HG03354 (cell line): ENCODE measurements around the gene CEP78.
A peak's percentile ranks its signal among the peaks of the same experiment; 100 is the strongest.

Experiments used
- ATAC-seq: cut with Tn5 transposase; IDR thresholded peaks from one replicate; pipeline ENCODE4 v1.9.1; 2021; ENCODE audit warnings: mild to moderate bottlenecking; ENCODE audit not compliant: unreplicated experiment, poor library complexity, severe bottlenecking

CEP78 gene

DNA sequence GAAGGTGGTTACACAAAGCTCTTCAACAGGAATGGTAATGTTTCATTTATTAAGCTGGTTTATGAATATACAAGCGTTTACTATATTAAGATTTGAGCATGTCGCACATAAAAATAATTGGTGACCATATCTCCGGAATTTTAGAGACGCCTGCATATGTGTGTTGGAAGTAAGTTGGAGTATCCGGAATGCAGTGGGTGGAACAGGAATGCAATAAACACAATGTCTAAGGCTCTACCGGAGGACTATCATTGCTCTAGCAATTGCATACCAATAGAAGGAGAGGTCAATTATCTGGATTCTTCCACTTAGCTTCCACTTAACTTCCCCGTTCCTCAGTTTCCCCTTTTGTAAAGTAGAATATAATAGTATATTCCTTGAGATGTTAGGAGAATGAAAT lies 1.1 kb upstream of the CEP78 start:
- ATAC-seq, result no peak

DNA sequence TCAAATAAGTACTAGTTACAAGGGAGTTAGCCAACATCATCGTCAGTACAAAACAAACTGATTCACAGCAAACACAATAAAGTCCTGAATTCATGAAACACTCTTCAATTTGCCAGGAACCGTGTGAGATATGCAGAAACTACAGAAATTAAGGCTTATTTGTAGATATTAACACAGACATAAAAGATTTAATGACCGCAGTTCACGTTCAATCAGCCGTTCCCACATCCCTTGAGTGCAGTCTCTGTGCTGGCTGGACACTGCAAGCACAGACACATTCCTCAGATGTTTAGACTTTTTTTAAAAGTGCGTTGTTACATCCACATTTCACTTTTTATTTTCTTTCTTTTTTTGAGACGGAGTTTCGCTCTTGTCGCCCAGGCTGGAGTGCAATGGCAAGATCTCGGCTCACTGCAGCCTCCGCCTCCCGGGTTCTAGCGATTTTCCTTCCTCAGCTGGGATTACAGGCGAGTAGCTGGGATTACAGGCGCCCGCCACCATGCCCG lies 566 bp upstream of the CEP78 start:
- no peak for ATAC-seq

DNA sequence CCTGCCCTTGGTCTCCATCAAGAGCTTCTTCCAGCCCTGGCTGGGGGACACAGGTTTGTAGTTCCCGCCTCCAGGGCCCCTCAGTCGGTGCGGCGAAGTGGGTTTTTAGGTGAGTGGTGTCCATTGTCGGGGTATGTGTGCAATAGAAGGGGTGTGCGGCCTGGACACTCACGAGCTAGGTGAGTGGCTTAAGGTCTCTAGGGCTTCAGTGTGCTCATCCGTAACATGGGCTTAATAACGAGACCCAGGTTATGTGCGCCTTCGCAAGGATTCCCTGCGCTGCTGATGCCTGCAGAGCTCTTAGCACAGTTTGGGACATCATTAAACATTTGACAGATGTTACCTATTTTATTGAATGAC lies 656 bp downstream of the CEP78 start:
- peak; percentile 26 for ATAC-seq

DNA sequence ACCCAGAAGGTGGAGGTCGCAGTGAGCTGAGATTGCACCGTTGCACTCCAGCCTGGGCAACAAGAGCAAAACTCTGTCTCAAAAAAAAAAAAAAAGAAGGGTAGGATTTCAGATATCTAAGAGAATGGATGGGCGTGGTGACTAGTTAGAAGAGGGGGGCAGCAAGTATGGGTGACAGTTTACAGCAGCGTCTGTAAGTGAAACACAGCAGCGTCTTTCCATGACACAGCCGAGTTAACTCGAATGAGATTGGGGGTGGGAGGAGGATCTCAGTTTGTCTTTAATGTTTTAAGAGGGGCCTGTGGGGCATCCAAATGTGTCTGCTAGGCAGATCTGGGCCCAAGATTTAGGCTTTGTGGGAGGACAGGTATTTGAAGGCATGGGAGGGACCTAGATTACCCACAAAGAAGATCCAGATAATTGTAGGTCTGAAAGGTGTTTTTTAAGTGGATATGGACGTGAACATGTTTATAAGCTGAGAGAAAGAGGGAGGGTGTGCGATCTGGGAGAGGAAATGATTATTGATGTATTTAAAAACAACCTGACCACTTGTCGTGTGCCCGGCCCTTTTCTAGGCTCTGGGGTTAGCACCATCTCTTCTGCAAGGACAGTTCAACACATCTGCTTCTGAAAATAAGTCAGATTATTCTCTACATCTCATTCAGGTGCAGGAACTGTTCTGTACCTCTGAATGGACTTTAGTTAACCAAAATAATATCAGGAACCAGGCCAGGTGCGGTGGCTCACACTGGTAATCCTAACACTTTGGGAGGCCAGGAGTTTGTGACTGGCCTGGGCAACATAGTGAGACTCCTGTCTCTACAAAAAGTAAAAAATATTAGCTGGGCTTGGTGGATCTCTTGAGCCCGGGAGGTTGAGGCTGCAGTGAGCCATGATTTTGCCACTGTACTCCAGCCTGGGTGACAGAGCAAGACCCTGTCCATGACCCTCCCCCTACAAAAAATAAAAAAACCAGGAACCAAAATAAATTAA lies 2.5 kb downstream of the CEP78 start:
- no peak for ATAC-seq

DNA sequence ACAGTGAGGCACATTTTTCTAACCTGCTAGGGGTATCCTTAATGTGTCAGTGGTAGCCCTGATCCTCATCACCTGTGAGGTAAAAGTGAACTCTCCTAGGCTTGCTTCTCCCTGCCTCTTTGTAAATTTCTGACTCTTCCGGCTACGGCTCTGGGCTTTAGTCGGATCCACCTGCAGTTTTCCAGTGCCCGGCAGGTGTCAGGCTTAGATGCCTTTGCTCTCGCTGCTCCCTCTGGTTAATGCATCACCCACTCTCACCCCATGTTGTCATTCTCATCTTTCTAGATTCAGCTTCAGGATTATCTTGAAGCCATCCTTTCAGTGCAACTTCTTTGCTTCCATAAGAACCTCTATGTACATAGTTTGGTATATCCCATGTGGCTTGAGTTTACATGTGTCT lies 3.6 kb downstream of the CEP78 start:
- ATAC-seq, result no peak

DNA sequence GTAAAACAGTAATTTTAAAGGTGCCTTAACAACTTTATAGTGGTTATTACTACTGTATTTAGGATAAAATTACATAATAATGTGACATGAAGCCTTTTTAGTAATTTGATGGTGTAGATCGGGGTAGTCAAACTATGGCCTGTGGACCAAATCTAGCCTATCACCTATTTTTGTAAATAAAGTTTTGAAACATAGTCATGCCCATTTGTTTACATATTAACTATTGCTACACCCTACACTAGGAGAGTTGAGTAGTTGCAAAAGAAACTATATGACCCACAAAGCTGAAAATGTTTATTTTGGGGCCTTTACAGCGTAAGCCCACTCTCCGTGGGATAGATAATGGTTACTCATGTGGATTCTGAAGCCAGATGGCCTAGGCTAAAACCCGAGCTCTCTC lies 6.2 kb downstream of the CEP78 start:
- no peak for ATAC-seq

DNA sequence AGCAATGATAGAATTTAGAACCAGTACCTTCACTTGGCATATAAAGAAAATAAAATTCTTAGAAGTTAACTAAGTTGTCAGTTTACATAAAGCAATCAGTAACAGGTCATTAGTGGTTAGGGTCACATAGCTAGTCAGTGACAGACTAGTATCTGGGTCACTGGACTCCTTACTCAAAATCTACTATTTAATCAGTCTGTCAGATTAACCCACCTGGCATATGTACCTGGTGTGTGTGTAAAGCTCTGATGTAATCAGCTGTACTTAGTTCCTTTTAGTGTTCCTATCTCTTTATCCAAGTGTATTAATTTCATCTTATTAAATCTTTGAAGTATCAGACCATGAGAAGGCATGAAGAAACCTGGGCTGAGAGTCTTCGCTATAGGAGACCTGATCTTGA lies 7.3 kb downstream of the CEP78 start:
- no peak for ATAC-seq

DNA sequence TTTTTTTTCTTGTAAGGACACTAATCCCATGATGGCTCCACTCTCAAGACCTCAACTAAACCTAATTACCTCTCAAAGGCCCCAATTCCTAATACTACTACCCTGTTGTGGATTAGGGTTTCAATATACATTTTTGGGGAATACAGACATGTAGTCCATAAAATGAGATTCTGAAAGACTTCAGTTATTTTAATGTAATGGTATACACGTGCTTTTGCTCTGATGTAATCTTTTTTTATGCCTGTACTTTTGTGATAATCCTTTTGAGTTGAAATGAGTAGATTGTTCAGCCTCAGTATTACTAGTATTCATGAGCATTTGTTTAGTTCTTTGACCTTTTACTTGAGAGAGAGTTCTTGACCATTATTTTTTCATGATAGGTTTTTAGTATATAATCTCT lies 9.5 kb downstream of the CEP78 start:
- ATAC-seq, result no peak

DNA sequence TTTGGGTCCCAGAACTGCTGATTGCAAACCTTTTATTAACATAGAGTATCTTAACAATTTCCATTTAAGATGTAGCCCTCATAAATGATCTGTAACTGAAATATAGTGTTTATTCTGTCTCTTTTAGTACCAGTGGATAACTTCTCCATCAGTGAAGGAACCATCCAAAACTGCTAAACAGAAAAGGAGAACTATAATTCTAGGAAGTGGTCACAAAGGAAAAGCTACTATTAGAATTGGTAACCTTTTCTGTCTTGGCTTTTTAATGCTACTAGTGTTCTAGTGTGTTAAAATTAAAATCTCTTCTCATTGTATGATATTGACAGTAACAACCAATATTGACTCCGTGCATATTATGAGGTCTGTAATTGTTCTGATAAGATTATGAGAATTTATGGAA lies 12.8 kb downstream of the CEP78 start:
- no peak for ATAC-seq

DNA sequence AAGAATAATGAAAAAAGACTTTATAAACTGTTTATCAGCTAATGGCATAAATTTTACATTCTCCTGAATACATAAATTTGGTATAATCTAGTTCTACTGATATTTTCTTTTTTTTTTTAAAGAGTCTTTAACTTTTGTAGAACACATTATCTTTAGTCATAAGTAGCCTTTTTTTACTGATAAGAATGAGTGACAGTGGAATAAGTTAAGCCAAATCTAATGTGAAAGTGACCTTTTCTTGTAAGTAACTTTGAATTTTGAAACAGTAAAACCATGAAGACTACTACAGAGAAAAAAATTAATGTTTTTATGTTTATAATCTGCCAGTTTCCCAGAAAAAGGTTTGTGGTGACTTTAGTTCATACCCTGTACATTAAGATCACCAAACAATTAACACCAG lies 13.7 kb downstream of the CEP78 start:
- ATAC-seq, result no peak

DNA sequence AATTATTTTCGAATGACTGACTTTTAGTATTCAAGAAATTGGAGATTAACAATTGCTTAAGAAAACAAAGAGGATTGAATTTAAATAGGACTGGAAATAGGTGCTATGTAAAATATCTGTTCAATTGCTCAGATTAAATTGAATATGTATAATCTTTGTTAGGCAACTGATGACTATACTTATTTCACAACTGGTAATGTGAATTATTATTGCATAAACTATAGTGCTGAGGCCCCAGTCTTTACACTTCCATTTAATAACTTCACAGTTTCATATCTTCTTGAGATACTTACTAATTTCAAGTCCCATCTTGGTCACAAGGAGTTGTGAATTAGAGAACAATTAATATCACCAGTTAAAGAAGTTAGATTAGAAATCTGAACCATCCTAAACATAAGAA lies 16.7 kb downstream of the CEP78 start:
- no peak for ATAC-seq

DNA sequence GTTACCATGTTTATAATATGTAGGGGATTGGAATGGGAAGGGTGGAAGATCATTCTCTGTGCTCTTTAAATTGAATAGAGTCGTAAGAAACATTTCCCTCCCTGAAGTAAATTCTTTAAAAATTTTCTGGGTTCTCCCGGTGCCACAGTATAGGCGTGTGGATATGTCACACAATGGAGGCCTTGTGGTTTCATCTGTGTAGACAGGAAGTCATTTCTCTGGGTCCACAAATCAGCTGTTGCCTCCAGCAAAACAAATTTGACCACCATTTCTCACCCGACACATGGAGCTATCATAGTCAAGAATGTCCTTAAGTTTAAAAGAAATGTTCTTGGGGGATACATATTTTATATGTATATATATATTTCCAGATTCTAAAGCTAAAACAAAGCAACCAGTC lies 17.4 kb downstream of the CEP78 start:
- no peak for ATAC-seq

DNA sequence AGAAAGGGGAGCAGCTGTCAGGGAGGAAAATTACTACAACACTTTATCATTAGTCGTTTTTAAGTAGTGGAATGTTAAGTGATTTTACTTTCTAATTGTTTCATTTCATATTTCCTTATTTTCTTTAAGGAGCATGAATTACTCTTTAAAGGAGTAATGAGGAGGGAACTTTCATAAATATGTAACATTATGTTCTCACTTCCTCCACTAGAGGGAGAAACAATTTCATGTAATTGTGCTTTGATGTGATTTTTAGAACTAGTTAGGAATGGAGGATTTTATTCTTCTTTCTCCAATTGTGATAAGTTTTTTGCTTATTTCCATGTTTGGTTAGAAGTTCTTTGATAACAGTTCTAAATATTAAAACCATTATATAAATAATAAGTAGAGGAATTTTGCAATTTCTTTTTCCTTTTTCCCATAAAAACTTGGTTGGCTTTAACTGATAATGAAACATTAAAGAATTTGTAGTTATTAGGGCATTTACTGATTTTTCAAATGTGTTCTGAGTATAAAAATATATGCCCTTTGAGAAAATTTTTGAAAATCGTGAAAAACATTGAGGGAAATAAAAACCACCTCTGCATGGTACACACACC lies 25.6 kb downstream of the CEP78 start:
- ATAC-seq, result peak; percentile 72

DNA sequence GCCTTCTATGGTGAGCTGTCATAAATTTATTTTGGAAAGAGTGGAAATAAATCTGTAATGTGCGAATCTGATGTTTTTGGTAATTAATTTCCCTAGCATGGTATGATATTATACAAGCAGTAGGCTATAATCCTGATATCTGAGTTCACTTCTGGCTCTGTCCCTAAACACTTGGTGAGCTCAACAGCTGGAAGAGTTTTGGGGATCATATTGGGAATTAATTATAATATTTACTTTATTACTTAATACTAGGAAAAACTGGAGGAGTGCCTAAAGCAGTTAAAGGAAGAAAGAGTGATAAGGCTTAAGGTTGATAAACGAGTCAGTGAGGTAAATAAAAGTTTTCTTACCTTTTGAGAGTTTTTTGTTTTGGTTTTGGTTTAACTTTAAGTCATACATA lies 26.8 kb downstream of the CEP78 start:
- no peak for ATAC-seq

DNA sequence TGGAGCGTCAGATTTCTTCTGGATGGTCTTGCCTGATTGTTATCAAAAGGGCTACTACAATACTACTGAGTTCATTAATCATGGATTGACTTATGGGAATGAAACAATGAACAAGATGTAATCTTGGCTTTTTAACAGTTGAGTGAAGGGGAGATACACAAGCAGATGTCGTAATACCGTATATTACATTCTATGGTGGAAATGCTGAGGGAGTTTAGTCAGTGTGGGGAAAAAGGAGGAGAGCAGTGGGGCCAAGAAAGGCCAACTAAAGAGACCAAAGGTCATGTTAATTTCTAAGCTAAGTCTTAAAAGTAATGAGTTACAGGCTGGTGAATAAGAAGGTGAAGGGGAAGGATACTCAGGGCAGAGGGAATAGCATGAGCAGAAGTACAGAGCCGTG lies 32.0 kb downstream of the CEP78 start:
- no peak for ATAC-seq

DNA sequence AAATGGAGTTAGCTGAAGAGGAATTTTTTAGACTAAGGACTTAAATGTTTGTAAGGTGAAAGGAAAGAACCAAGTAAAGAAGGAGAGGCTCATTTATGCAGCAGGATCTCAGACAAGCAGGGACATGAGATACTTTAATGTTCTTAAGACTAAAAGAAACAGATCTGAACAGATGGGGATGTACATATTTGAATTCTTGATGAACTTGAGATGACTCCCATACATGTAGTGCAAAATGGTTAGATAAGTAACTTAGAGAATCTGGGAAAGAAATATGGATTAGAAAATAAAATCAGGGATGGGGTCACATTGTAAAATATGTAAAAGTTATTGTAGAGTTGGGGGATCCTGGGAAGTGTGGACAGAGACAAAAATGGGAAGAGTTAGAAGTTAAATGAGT lies 33.9 kb downstream of the CEP78 start:
- ATAC-seq, result no peak

DNA sequence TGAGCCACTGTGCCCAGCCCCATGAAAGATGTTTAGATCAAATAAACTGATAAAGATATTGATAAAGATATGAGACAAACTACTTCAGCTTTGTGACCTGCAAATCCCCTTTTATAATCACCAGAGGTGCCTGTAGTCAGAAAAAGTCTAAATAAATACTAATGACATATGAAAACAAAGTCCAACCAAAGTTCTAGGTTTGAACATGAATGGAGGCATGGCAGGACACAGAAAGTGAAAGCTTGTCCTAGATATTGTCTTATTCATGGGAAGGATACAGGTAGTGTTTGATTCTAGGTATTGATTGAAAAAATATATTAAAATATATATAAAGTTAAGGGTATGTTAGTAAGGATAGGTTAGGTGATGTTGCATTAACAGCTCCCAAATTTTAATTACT lies 36.4 kb downstream of the CEP78 start:
- no peak for ATAC-seq

DNA sequence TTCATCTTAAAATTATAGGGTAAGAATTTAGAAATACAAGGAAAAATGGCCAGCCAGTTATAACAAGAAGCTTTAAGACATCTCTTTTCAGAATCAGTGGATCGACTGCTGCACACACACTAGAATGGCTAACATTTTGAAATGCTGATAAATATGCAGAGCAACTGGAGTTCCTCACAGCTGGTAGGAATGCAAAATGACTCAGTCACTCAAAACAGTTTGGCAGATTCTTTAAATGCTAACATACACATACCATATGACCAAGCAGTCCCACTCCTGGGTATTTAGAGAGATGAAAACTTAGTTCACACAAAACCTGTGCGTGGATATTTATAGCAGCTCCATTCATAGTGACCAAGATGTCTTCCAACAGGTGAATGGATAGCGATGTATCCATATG lies 37.9 kb downstream of the CEP78 start:
- ATAC-seq, result no peak

DNA sequence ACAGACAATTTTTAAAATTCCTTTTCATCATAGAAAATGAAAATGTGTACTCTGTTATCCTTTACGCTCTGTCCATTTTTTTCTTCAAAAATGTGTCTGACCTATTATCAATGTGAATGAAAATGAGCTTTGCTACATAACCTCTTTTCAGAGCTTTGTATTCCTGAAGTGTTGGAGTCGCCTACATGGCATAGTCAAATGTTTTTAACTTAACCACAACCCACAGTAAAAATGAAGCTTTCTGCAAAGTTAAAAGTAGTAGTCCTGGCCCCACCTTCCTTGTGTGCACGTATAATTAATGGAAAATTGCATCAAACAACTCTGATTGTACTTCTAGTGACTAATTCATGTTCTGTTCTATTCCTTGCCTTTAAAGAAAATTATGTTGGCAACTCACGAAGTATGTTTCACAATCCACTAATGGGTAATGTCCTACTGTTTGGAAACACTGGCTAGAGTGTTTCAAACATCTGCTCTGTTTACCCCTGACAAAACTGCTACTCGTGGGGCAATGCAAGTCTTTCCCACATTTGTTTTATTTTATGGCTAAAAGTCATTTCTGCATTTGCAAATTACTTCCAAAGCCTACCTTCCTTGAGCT lies 42.4 kb downstream of the CEP78 start:
- ATAC-seq, result no peak

DNA sequence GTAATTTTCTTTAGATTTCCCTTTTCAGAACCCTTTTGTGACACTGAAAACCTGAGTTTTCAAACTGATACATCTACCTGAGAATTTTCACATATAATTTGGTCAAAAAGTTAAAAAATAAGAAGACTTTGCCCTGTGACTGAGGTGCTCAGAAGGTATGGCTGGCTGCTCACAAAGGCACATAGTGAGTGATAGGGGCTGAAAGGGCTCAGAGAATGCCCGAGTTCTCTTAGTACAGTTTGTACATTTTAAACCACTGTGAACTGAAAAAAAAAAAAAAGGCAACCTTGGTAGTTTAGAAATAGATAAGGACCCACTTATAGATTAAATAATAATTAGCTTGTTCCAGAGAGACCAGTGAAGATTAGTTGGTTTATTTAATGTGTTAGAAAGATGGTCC lies 42.9 kb downstream of the CEP78 start:
- no peak for ATAC-seq
